Activated naive CD4-positive, alpha-beta T cell (primary cell): Measurements from ENCODE around the gene BLVRA.

Experiments
- DNase-seq, 4 experiments: peaks; one replicate each; lab custom pipeline; 2025; lab: John Stamatoyannopoulos, UW

BLVRA gene

DNA sequence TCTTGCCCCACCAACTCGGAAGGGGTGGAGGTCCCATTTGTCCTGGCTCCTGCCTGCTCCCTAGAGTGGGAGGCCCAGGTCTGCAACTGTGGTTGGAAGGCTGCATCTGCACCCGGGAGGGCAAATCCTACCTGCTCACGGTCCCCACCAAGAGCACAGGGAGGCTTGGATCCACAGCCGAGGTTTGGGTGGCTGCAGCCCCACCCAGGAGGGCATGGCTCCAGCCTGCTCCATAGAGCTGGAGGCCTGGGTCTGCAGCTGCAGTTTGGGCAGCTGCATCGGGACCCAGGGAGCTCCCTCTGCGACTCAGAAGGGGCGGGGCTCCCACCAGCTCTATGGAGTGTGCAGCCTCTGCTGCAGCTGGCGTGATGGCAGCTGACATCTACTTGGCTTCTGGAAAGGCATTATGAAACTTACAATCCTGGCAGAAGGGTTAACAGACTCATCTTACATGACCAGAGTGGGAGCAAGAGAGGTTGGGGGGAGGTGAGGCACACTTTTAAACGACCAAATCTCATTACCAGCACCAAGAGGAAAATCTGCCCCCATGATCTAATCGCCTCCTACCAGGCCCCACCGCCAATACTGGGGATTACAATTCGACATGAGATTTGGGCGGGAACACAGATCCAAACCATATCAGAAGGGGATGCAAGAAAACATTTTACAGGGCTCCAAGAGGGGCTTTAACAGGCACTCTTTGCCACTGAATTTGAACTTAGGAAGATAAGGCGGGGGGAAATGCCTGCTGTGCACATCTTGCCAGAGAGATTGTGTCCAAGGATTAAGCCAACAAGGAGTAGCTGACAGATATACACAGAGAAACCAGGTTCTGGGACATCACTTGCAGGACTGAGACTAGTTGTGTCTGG, 8.2 kb upstream of the BLVRA start:
- DNase-seq = no peak

DNA sequence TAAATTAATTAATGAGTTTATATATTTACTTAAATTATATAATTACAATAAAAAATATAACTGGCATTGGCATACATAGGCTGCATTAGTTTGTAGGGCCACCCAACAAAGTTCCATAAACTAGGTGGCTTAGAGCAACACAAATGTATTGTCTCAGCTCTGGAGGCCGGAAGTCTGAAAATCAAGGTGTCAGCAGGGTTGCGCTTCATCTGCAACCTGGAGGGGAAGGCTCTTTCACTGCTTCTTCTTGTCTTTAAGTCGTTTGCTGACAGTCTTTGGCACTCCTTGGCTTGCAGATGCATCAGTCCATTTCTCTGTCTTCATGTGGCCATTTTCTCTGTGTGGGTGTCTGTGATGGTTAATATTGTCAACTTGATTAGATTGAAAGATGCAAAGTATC, 6.1 kb upstream of the BLVRA start:
- no peak for DNase-seq

DNA sequence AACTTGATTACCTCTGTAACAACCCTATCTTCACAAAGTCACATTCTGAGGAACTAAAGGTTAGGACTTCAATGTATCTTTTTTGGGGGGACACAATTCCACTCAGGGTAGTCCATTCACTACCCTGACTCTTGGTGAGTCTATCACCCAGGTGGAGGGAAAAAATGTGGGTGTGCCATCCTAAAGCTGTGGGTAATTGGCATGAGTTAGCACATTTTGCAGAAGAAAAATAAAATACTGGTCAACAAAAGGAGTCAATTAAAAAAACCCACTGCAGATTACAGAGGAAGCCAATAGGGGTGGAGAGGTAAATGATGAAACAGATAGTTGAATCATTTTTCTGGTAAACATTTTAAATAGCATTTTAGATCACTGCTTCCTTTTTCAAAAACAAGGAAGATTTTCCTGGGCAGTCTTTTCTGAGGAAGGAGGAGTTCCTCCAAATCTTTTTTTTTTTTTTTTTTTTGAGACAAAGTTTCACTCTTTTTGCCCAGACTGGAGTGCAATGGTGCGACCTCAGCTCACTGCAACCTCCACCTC, 5.1 kb upstream of the BLVRA start:
- DNase-seq = no peak

DNA sequence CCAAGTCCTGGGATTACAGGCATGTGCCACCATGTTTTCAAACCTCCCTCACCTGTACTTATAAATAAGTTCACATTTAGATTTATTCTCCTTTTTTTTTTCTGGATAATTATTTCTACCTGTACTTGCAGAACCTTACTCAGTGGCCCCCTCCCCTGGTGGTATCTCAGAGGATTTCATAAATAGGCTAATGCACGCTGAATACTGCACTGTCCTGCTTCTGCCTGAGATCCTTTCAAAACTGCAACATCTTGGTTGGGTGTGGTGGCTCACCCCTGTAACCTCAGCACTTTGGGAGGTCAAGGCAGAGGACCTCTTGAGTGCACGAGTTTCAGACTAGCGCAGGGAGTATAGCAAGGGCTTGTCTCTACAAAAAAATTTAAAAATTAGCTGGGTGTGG, 4.6 kb upstream of the BLVRA start:
- DNase-seq = no peak

- no peak for DNase-seq
Measured at GRCh38 chr7:43754596-43754995, 3.9 kb upstream of the BLVRA start.

- no peak for DNase-seq
Measured at GRCh38 chr7:43756368-43757072, 2.0 kb upstream of the BLVRA start.

- no peak for DNase-seq
Measured at GRCh38 chr7:43757073-43757720, 1.3 kb upstream of the BLVRA start.

DNA sequence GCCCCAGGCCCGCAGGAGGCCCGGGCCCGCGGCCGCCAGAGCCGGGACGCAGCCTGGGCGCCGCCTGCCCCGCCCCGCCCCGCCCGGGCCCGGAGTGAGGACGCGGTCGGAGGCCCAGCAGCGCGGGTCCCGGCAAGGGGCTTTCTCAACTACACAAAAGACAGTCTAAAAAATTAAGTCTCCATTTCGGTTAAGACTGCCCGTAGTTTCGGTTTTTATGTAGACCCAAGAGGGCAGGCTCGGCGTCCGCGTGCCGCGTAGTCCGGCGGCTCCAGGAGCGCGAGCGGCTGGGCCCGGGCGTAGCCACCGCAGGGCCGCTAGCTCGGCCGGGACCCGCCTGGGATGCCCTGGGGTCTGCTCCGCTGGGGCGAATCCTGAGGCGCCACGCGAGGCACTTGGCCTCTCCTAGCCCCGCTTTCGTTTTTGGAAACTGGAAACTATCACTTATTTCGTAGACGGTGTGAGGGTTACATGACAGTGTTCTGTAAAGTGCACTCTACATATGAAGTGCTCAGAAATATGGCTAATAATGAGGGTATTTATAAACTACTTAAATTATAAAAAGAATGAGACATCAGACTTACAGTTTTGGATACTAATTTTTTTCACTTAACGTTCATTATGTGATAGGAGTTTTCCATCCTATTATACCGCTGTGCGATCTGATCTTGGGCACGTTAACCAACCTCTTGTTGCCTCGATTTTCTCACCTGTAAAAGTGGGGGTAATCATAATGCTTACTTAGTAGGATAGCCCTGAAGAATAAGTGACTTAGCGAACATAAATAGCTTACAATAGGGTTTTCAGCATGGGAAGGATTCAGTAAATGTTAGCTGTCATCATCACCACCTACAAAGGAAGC, 573 bp downstream of the BLVRA start:
- DNase-seq = peak; percentile 7 to 35 (median 18)

DNA sequence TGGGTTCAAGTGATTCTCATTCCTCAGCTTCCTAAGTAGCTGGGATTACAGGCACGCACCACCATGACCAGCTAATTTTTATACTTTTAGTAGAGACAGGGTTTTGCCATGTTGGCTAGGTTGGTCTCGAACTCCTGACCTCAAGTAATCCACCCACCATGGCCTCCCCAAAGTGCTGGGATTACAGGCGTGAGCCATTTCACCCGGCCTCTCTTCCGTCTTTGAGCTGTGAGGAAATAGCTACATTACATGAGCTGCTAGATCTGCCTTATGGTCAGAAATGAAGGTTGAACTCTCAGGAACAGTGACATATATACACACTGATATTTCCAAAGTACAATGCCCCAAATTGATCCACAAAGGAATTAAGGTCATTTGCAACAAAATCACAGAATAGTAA, 2.4 kb downstream of the BLVRA start:
- DNase-seq = no peak

DNA sequence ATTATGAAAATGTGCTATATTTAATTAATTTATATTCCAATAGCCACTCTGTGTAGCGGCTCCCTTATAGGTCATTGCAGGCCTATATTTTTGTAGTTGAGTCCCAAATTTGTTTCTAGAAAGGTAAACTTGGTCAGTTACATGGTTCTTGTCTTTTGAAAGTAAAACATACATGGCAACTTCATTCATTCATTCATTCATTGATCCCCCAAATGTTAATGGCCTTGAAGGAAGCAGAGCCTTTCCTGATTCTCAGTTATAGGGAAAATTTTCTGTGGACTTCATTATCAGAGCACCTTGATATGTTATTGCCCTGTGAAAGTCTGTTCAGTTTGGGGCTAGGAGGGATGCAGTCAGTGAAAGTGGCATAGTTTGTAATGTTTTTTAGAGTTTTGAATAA, 2.9 kb downstream of the BLVRA start:
- DNase-seq = no peak

- no peak for DNase-seq
Measured at GRCh38 chr7:43761938-43762692, 3.6 kb downstream of the BLVRA start.

- DNase-seq = no peak
Measured at GRCh38 chr7:43763183-43763582, 4.7 kb downstream of the BLVRA start.

- peak in 2 of 4 experiments; percentile 19 to 22 for DNase-seq
Measured at GRCh38 chr7:43764039-43764761, 5.7 kb downstream of the BLVRA start.

- DNase-seq = no peak
Measured at GRCh38 chr7:43764807-43765491, 6.5 kb downstream of the BLVRA start.

GRCh38 chr7:43766564-43766963, 8.1 kb downstream of the BLVRA start:
- no peak for DNase-seq

GRCh38 chr7:43767311-43767710, 8.8 kb downstream of the BLVRA start:
- DNase-seq = no peak

GRCh38 chr7:43768201-43768886, 9.9 kb downstream of the BLVRA start:
- DNase-seq = no peak

GRCh38 chr7:43768887-43769272, 10.4 kb downstream of the BLVRA start:
- no peak for DNase-seq

GRCh38 chr7:43769281-43769680, 10.8 kb downstream of the BLVRA start:
- DNase-seq = no peak
